ENCODE measurements around the gene TESMIN. TPM values are rescaled to one million over a fixed set of nuclear protein-coding genes. Genes with fewer than 3 reads are reported as not detected.

Gene TESMIN
- total RNA-seq, 1 experiment from 2014 or later = 8.0 TPM

GRCh38 chr11:68660066-68660810 is 91.1 kb downstream of the TESMIN start:
- H3K27ac ChIP-seq (ENCODE audit: low read depth, low read length, poor library complexity, severe bottlenecking) = no peak overlapping the region
- no peaks in the 10 kb centered on the region for H3K9me3 ChIP-seq (ENCODE audit: low read depth, low read length, poor library complexity, severe bottlenecking)
- peaks cover 13% of the 10 kb centered on the region for H3K4me1 ChIP-seq (ENCODE audit: insufficient read depth, low read length, poor library complexity, severe bottlenecking)
- no peak for TF ChIP-seq CTCF (conservative IDR thresholded peaks at IDR 0.05; ENCODE audit: low read depth, low read length)
- TF ChIP-seq EZH2 (IDR thresholded peaks at IDR 0.05; ENCODE audit: borderline replicate concordance, low read depth, low read length, poor library complexity, severe bottlenecking) = no peak
- no TSS peak for BruUV-seq (replicated peaks)
- H3K36me3 ChIP-seq (ENCODE audit: insufficient read depth, low read length, poor library complexity, severe bottlenecking) = no peaks in the 10 kb centered on the region
- intact Hi-C loops (cut with micrococcal nuclease; ENCODE audit: unreplicated experiment) = no loop called here
- CTCF ChIA-PET = no interaction called here
- DNase-seq (ENCODE audit: low spot score) = no peak
- H3K27me3 ChIP-seq (replicated peaks; ENCODE audit: insufficient read depth, low read depth, low read length, poor library complexity) = peaks cover 18% of the 10 kb centered on the region
- H3K4me3 ChIP-seq (ENCODE audit: low read depth, low read length, poor library complexity, severe bottlenecking) = no peak overlapping the region
- POLR2A ChIA-PET (ENCODE audit: low non-redundant PET) = no interaction called here

- no TSS peak for BruUV-seq (replicated peaks)
- H3K4me3 ChIP-seq (ENCODE audit: low read depth, low read length, poor library complexity, severe bottlenecking) = no peak overlapping the region
- DNase-seq (ENCODE audit: low spot score) = peak; percentile 95
- no peaks in the 10 kb centered on the region for H3K9me3 ChIP-seq (ENCODE audit: low read depth, low read length, poor library complexity, severe bottlenecking)
- H3K27me3 ChIP-seq (replicated peaks; ENCODE audit: insufficient read depth, low read depth, low read length, poor library complexity) = peaks cover 22% of the 10 kb centered on the region
- H3K4me1 ChIP-seq (ENCODE audit: insufficient read depth, low read length, poor library complexity, severe bottlenecking) = peaks cover 13% of the 10 kb centered on the region
- intact Hi-C loops (cut with micrococcal nuclease; ENCODE audit: unreplicated experiment) = no loop called here
- ChIA-PET POLR2A (ENCODE audit: low non-redundant PET) (no interaction called here), CTCF (no interaction called here)
- no peak for TF ChIP-seq CTCF (conservative IDR thresholded peaks at IDR 0.05; ENCODE audit: low read depth, low read length)
- no peak for TF ChIP-seq EZH2 (IDR thresholded peaks at IDR 0.05; ENCODE audit: borderline replicate concordance, low read depth, low read length, poor library complexity, severe bottlenecking)
- no peaks in the 10 kb centered on the region for H3K36me3 ChIP-seq (ENCODE audit: insufficient read depth, low read length, poor library complexity, severe bottlenecking)
- H3K27ac ChIP-seq (ENCODE audit: low read depth, low read length, poor library complexity, severe bottlenecking) = no peak overlapping the region
Observed at GRCh38 chr11:68659158-68659921, 92.0 kb downstream of the TESMIN start.

GRCh38 chr11:68658661-68659060 is 92.7 kb downstream of the TESMIN start:
- Histone ChIP-seq H3K9me3 (ENCODE audit: low read depth, low read length, poor library complexity, severe bottlenecking) (no peaks in the 10 kb centered on the region), H3K27ac (ENCODE audit: low read depth, low read length, poor library complexity, severe bottlenecking) (no peak overlapping the region), H3K4me3 (ENCODE audit: low read depth, low read length, poor library complexity, severe bottlenecking) (no peak overlapping the region), H3K27me3 (replicated peaks; ENCODE audit: insufficient read depth, low read depth, low read length, poor library complexity) (peaks cover 22% of the 10 kb centered on the region), H3K4me1 (ENCODE audit: insufficient read depth, low read length, poor library complexity, severe bottlenecking) (peaks cover 13% of the 10 kb centered on the region), H3K36me3 (ENCODE audit: insufficient read depth, low read length, poor library complexity, severe bottlenecking) (no peaks in the 10 kb centered on the region)
- ChIA-PET POLR2A (ENCODE audit: low non-redundant PET) (no interaction called here), CTCF (no interaction called here)
- no TSS peak for BruUV-seq (replicated peaks)
- intact Hi-C loops (cut with micrococcal nuclease; ENCODE audit: unreplicated experiment) = no loop called here
- DNase-seq (ENCODE audit: low spot score) = no peak
- no peak for TF ChIP-seq EZH2 (IDR thresholded peaks at IDR 0.05; ENCODE audit: borderline replicate concordance, low read depth, low read length, poor library complexity, severe bottlenecking)
- no peak for TF ChIP-seq CTCF (conservative IDR thresholded peaks at IDR 0.05; ENCODE audit: low read depth, low read length)
